OCI-LY3 (cell line): ENCODE measurements around the gene AP2A2.

ENCODE experiments used
- H2AFZ ChIP-seq: fragments of 200-600, 300-600 bp; shearing (Covaris generic); 2 replicates; pipeline ENCODE4 v1.6.0; 2014; ENCODE audit warnings: antibody characterized with exemption, low read depth, low read length
- H3K27ac ChIP-seq: fragments of 200-600, 300-600 bp; sonication (generic); 2 replicates; pipeline ENCODE4 v1.5.1; 2014; ENCODE audit warnings: mild to moderate bottlenecking, low read length, moderate library complexity, mixed read lengths
- H3K27me3 ChIP-seq: fragments of 200-600, 300-600 bp; sonication (generic); 2 replicates; pipeline ENCODE4 v1.6.1; 2014; ENCODE audit warnings: low read depth, low read length, mixed read lengths
- H3K36me3 ChIP-seq: fragments of 200-600, 300-600 bp; sonication (generic); replicated peaks from 2 replicates; pipeline ENCODE3; 2014; ENCODE audit warnings: low read depth, low read length, mixed read lengths
- H3K4me1 ChIP-seq: fragments of 300-600, 200-600 bp; sonication (generic); 2 replicates; pipeline ENCODE4 v1.6.1; 2014; ENCODE audit warnings: low read length, mixed read lengths
- H3K4me2 ChIP-seq: fragments of 200-600, 300-600 bp; sonication (generic); 2 replicates; pipeline ENCODE4 v1.6.1; 2014; ENCODE audit warnings: low read length, mixed read lengths
- H3K4me3 ChIP-seq: fragments of 300-600, 200-600 bp; sonication (generic); 2 replicates; pipeline ENCODE4 v1.5.1; 2014; ENCODE audit warnings: antibody characterized with exemption, mild to moderate bottlenecking, low read length, moderate library complexity
- H3K79me2 ChIP-seq: fragments of 300-600, 200-600 bp; shearing (Covaris generic); 2 replicates; pipeline ENCODE4 v1.6.1; 2014; ENCODE audit warnings: mild to moderate bottlenecking, low read length, mixed read lengths
- H3K9ac ChIP-seq: fragments of 300-600, 200-600 bp; shearing (Covaris generic); 2 replicates; pipeline ENCODE4 v1.6.0; 2014; ENCODE audit warnings: mild to moderate bottlenecking, low read length, moderate library complexity
- H3K9me3 ChIP-seq: fragments of 200-600, 300-600 bp; shearing (Covaris generic); 2 replicates; pipeline ENCODE4 v1.6.1; 2014; ENCODE audit warnings: low read length, mixed read lengths; ENCODE audit not compliant: insufficient read depth
- H4K20me1 ChIP-seq: fragments of 200-600, 300-600 bp; sonication (generic); 2 replicates; pipeline ENCODE4 v1.6.1; 2016; ENCODE audit warnings: low read length, mixed read lengths; ENCODE audit not compliant: insufficient read depth
- CTCF ChIP-seq: fragments of 200-600, 300-600 bp; sonication (generic); IDR thresholded peaks from 2 replicates; pipeline ENCODE4 v1.5.1; 2014; ENCODE audit warnings: antibody characterized with exemption, low read length, low read depth
- EZH2phosphoT487 ChIP-seq: fragments of 200-600 bp; shearing (Covaris generic); IDR thresholded peaks from 2 replicates; pipeline ENCODE4 v1.6.1; 2018; ENCODE audit warnings: antibody characterized with exemption, mixed run types, low read depth

Gene AP2A2

GRCh38 chr11:1042626-1043562, 117.2 kb downstream of the AP2A2 start:
- Histone ChIP-seq H2AFZ (no peak overlapping the region), H3K36me3 (no peaks in the 10 kb centered on the region), H3K79me2 (no peaks in the 10 kb centered on the region), H3K4me1 (no peaks in the 10 kb centered on the region), H3K4me2 (no peak overlapping the region), H3K27ac (no peak overlapping the region), H3K9ac (no peak overlapping the region), H3K27me3 (no peaks in the 10 kb centered on the region), H4K20me1 (no peaks in the 10 kb centered on the region), H3K9me3 (peaks cover 4% of the 10 kb centered on the region; the same call in 1 of the 2 replicates), H3K4me3 (no peak overlapping the region)
- TF ChIP-seq EZH2phosphoT487 (no peak), CTCF (no peak)

- Histone ChIP-seq H3K4me3 (no peak overlapping the region), H3K4me1 (no peaks in the 10 kb centered on the region), H3K27ac (no peak overlapping the region), H3K9ac (no peak overlapping the region), H4K20me1 (no peaks in the 10 kb centered on the region), H3K27me3 (no peaks in the 10 kb centered on the region), H3K79me2 (no peaks in the 10 kb centered on the region), H3K9me3 (peaks cover 4% of the 10 kb centered on the region; the same call in 1 of the 2 replicates), H3K36me3 (no peaks in the 10 kb centered on the region), H3K4me2 (no peak overlapping the region), H2AFZ (no peak overlapping the region)
- TF ChIP-seq CTCF (no peak), EZH2phosphoT487 (no peak)
These were observed 118.0 kb downstream of the AP2A2 start for GRCh38 chr11:1043563-1044096.

GRCh38 chr11:1044160-1044559, 118.5 kb downstream of the AP2A2 start:
- Histone ChIP-seq H2AFZ (no peak overlapping the region), H3K9me3 (peaks cover 4% of the 10 kb centered on the region; the same call in 1 of the 2 replicates), H4K20me1 (no peaks in the 10 kb centered on the region), H3K4me2 (no peak overlapping the region), H3K9ac (no peak overlapping the region), H3K36me3 (no peaks in the 10 kb centered on the region), H3K4me3 (no peak overlapping the region), H3K4me1 (no peaks in the 10 kb centered on the region), H3K79me2 (no peaks in the 10 kb centered on the region), H3K27me3 (no peaks in the 10 kb centered on the region), H3K27ac (no peak overlapping the region)
- TF ChIP-seq CTCF = no peak
- no peak for TF ChIP-seq EZH2phosphoT487

- Histone ChIP-seq H3K4me2 (no peak overlapping the region), H3K27ac (no peak overlapping the region), H3K9me3 (peaks cover 4% of the 10 kb centered on the region; the same call in 1 of the 2 replicates), H3K9ac (no peak overlapping the region), H2AFZ (no peak overlapping the region), H3K79me2 (no peaks in the 10 kb centered on the region), H3K4me1 (no peaks in the 10 kb centered on the region), H4K20me1 (no peaks in the 10 kb centered on the region), H3K36me3 (no peaks in the 10 kb centered on the region), H3K4me3 (no peak overlapping the region), H3K27me3 (no peaks in the 10 kb centered on the region)
- TF ChIP-seq CTCF (no peak), EZH2phosphoT487 (no peak)
These were observed 122.0 kb downstream of the AP2A2 start for GRCh38 chr11:1047595-1048156.
